AG09309 (cell line): ENCODE measurements around the gene KLRC3.
"Not testable (repeated sequence)": the region's sequence is repeated elsewhere in the genome, so short reads cannot be mapped to it uniquely, and the experiment has no call there.

ENCODE experiments used
- DNase-seq: peaks from one replicate; pipeline ENCODE4 v3.0.0-alpha.2; 2010; ENCODE audit warnings: low read depth
- H3K4me3 ChIP-seq: 2 replicates; pipeline ENCODE4 v1.5.1; 2011; ENCODE audit warnings: mild to moderate bottlenecking, low read depth, low read length, moderate library complexity; ENCODE audit not compliant: control insufficient read depth
- TF ChIP-seq, protein P1 (sequence below): IDR thresholded peaks from 2 replicates; pipeline ENCODE4 v1.5.1; 2011; ENCODE audit warnings: mild to moderate bottlenecking, low read depth, low read length, inconsistent platforms; ENCODE audit not compliant: insufficient read depth, control insufficient read depth; ENCODE audit errors: missing control alignments

The KLRC3 gene

DNA sequence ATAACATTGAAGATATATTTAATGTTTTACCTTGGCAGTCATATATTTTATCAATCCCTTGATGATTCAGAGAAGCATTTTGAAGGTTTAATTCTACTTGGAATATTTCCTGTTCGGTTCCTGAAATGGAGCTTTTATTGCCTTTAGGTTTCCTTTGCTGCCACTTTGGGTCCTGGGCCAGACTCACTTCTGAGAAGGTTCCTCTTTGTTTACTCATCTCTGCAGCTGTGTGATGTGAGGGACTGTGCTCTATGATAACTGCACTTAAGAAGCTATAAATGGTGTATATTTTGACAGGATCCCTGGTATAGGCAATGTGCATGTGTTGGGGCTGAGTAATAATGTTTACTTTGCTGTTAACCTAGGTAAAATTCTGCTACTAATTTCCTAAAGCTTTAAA is at the start of gene KLRC3:
TSS of gene KLRC3 (minus strand) at position 262 of the 400 bp plus-strand sequence. CDS start at position 217, 45 bp downstream.
- H3K4me3 ChIP-seq, DNase-seq: not testable (repeated sequence)

DNA sequence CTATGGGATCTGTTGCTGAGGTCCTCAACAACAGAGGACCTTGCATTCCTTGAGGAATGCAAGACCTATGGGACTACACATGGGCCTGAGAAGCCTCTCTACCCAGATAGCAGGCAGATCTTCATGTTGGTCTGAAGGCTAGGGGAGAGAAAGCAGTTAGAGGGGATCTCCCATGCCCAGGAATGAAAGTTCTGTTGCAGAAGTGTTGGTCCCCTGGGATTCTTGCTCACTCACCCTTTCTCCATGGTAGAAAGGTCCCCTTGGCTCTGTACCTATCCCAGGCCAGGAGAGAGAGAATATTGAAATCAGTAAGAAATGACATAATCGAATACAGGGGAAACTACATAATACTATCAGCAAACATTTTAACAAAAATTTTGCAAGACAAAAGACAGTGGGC is 49.3 kb upstream of the KLRC3 start:
- no peak for DNase-seq
- TF ChIP-seq, protein P1, sequence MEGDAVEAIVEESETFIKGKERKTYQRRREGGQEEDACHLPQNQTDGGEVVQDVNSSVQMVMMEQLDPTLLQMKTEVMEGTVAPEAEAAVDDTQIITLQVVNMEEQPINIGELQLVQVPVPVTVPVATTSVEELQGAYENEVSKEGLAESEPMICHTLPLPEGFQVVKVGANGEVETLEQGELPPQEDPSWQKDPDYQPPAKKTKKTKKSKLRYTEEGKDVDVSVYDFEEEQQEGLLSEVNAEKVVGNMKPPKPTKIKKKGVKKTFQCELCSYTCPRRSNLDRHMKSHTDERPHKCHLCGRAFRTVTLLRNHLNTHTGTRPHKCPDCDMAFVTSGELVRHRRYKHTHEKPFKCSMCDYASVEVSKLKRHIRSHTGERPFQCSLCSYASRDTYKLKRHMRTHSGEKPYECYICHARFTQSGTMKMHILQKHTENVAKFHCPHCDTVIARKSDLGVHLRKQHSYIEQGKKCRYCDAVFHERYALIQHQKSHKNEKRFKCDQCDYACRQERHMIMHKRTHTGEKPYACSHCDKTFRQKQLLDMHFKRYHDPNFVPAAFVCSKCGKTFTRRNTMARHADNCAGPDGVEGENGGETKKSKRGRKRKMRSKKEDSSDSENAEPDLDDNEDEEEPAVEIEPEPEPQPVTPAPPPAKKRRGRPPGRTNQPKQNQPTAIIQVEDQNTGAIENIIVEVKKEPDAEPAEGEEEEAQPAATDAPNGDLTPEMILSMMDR: no peak
- H3K4me3 ChIP-seq: no peak overlapping the region

DNA sequence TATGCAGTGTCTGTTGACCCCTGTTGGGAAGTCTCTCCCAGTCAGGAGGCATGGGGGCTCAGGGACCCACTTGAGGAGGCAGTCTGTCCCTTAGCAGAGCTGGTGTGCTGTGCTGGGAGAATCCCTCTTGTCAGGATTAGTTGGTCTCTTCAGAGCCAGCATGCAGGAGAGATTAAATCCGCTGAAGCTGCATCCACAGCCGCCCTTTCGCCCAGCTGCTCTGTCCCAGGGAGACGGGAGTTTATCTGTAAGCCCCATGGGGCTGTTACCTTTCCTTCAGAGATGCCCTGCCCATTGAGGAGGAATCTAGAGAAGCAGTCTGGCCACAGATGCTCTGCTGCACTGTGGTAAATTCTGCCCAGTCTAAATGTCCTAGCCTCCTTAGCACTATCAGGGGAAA is 45.9 kb upstream of the KLRC3 start:
- no peak for DNase-seq
- H3K4me3 ChIP-seq: no peak overlapping the region
- TF ChIP-seq, protein P1: no peak

DNA sequence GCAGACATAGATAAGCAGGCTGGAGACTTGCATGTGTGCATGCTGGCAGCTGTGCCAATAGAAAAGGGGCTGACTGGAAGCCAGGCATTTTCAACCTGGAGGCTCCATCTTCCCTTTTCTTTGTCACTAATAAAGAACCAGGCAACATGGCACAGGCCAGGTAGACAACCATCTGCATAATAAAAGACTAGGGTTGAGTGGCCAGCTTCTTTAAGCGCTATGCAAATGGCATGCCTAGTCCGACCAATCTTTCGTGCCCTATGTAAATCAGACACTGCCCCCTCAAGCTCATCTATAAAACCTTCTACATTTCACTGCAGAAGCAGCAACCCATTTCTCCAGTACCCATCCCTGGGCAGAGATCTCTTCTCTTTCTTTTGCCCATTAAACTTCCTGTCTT is 37.4 kb upstream of the KLRC3 start:
- TF ChIP-seq, protein P1: no peak
- DNase-seq: no peak

DNA sequence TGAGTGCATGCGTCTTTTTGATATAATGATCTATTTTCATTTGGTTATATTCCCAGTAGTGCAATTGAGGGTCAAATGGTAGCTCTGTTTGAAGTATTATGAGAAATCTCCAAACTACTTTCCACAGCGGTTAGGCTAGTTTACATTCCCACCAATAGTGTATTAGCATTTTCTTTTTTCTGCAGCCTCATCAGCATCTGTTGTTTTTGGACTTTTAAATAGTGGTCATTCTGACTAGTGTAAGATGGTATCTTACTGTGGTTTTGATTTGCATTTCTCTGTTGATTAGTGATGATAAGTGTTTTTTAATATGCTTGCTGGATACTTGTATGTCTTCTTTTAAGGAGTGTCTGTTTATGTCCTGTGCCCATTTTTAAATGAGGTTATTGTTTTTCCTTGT is 36.5 kb upstream of the KLRC3 start:
- no peak for DNase-seq
- no peak overlapping the region for H3K4me3 ChIP-seq
- TF ChIP-seq, protein P1: no peak

More for the DNA sequence above, 37.4 kb upstream of the KLRC3 start:
- H3K4me3 ChIP-seq: no peak overlapping the region

DNA sequence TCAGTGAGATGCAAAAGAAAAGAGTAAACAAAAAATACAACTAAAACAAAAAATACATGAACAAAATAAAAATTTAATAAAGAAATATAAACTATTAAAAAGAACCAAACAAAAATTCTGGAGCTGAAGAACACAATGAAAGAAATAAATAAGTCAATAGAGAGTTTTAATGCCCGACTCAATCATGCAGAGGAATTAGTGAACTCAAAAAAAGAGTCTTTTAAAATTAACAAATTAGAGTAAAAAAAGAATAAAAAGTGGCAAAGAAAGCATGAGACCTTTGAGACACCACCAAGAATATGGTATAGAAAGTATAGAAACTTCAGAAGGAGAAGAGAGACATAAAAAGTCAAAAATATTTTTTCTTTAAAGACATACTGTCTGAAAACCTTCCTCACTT is 35.4 kb upstream of the KLRC3 start:
- TF ChIP-seq, protein P1: no peak
- DNase-seq: no peak
- no peak overlapping the region for H3K4me3 ChIP-seq

DNA sequence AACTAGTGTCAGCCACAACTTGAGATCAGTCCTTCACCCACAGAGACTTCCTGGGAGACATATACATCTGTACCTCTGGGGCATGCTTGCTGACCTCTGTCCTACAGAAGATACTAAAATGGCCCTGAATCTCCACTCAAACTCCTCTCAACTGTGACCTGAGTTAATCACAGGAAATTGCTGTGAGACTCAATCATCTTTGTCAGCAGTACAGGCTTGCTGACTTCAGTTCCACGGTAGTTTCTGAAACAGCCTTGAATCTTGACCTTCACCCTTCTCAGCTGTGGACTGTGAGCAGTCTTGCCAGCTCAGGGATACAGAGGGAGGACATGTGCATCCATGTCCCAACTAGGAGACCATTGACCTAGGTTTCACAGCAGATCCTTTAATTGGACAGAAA is 34.1 kb upstream of the KLRC3 start:
- H3K4me3 ChIP-seq: no peak overlapping the region
- DNase-seq: no peak
- TF ChIP-seq, protein P1: no peak
